BLaER1 treated with 17β-estradiol and CSF1 and Interleukin-3, amounts not matched to agents 10 nM and 100 nM (cell line): ENCODE measurements around the gene TMEM117.
A peak's percentile ranks its signal among the peaks of the same experiment; 100 is the strongest.

ENCODE experiments used
- H3K27ac ChIP-seq, 11 experiments: shearing (Covaris generic); formaldehyde crosslinking; 2 replicates each; pipeline ENCODE4 v1.8.1; 2022
- H3K27me3 ChIP-seq, 11 experiments: shearing (Covaris generic); formaldehyde crosslinking; 2 replicates each; pipeline ENCODE4 v1.8.1; 2022
- H3K36me3 ChIP-seq, 11 experiments: shearing (Covaris generic); formaldehyde crosslinking; 2 replicates each; pipeline ENCODE4 v1.8.1; 2022
- H3K4me1 ChIP-seq, 10 experiments: shearing (Covaris generic); formaldehyde crosslinking; 2 replicates each; pipeline ENCODE4 v1.8.1; 2022
- H3K4me2 ChIP-seq, 11 experiments: shearing (Covaris generic); formaldehyde crosslinking; 2 replicates each; pipeline ENCODE4 v1.8.1; 2022
- H3K4me3 ChIP-seq, 10 experiments: shearing (Covaris generic); formaldehyde crosslinking; 2 replicates each; pipeline ENCODE4 v1.8.1; 2022
- H3K9ac ChIP-seq, 11 experiments: shearing (Covaris generic); formaldehyde crosslinking; 2 replicates each; pipeline ENCODE4 v1.8.1; 2022
- H3K9me3 ChIP-seq, 11 experiments: shearing (Covaris generic); formaldehyde crosslinking; replicated peaks in 1 of 11; 2 replicates each; pipeline ENCODE4 v1.8.1; 2022
- H4K20me1 ChIP-seq, 11 experiments: shearing (Covaris generic); formaldehyde crosslinking; 2 replicates each; pipeline ENCODE4 v1.8.1; 2022
- Cebpa-rat ChIP-seq, 11 experiments: shearing (Covaris generic); IDR thresholded peaks; 2 replicates each; pipeline ENCODE4 v1.8.1; 2022

The TMEM117 gene

DNA sequence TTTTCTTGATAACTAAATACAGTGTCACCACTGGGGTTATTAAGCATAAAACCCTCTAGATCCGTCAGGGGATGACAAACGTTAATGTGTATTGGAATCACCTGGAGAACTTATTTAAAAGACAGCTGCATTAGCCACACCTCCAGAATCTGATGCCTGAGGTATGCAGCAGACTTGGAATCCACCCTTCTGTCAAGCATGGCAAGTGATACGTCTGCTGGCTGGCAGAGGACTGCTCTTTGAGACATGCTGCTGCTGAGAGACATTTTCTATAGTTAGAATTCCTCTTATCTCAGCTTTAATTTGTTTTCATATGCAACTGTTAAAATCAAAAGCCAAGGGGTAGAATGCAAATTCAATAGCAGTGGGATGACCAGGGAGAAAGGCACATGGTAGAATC lies 544.0 kb downstream of the TMEM117 start:
- H4K20me1 ChIP-seq: no peaks in the 10 kb centered on the region
- H3K4me3 ChIP-seq: no peak overlapping the region
- no peak overlapping the region for H3K4me2 ChIP-seq
- TF ChIP-seq Cebpa-rat (IDR thresholded peaks at IDR 0.05): no peak
- no peak overlapping the region for H3K27ac ChIP-seq
- peaks cover 0 to 10% (median 0%) of the 10 kb centered on the region in 11 experiments; a peak in 4 of 22 replicates for H3K36me3 ChIP-seq
- peaks cover 0 to 6% (median 0%) of the 10 kb centered on the region in 10 experiments; a peak in 2 of 20 replicates for H3K4me1 ChIP-seq
- H3K9ac ChIP-seq: no peak overlapping the region
- H3K27me3 ChIP-seq: no peaks in the 10 kb centered on the region
- H3K9me3 ChIP-seq: no peaks in the 10 kb centered on the region

GRCh38 chr12:44380861-44381260 lies 545.0 kb downstream of the TMEM117 start:
- Histone ChIP-seq H3K36me3 (peaks cover 0 to 10% (median 0%) of the 10 kb centered on the region in 11 experiments; a peak in 4 of 22 replicates), H3K27me3 (no peaks in the 10 kb centered on the region), H3K9me3 (no peaks in the 10 kb centered on the region), H3K27ac (no peak overlapping the region), H3K4me2 (no peak overlapping the region), H4K20me1 (no peaks in the 10 kb centered on the region), H3K9ac (no peak overlapping the region), H3K4me3 (no peak overlapping the region), H3K4me1 (peaks cover 0 to 6% (median 0%) of the 10 kb centered on the region in 10 experiments; a peak in 2 of 20 replicates)
- TF ChIP-seq Cebpa-rat (IDR thresholded peaks at IDR 0.05): no peak

DNA sequence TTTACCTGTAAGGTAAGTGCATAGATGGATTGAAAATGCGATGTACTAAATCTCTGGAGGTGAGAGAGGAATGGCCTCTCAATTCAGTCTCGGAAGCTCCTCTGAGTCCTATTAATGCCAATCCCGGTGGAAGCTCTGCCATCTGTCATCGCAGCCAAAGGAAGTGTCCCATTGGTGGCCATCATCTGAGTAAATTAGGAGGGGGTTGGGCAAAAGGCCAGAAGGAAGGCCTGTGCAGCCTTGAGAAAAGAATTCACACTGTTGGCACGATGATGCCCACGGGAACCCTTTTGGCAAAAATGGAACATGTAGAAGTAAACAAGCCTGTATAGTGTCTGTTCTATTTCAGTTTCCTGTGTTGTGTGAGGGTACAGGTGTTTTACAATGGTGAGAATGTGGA lies 545.5 kb downstream of the TMEM117 start:
- no peaks in the 10 kb centered on the region for H3K27me3 ChIP-seq
- H3K9me3 ChIP-seq: no peaks in the 10 kb centered on the region
- no peak for TF ChIP-seq Cebpa-rat (IDR thresholded peaks at IDR 0.05)
- no peaks in the 10 kb centered on the region for H4K20me1 ChIP-seq
- no peak overlapping the region for H3K4me3 ChIP-seq
- peak overlapping the region in 1 of 11 experiments; percentile 32; a peak in 1 of 22 replicates for H3K4me2 ChIP-seq
- H3K27ac ChIP-seq: no peak overlapping the region
- no peak overlapping the region for H3K9ac ChIP-seq
- H3K4me1 ChIP-seq: peaks cover 0 to 6% (median 0%) of the 10 kb centered on the region in 10 experiments; a peak in 1 of 20 replicates
- peaks cover 0 to 10% (median 0%) of the 10 kb centered on the region in 11 experiments; a peak in 4 of 22 replicates for H3K36me3 ChIP-seq

DNA sequence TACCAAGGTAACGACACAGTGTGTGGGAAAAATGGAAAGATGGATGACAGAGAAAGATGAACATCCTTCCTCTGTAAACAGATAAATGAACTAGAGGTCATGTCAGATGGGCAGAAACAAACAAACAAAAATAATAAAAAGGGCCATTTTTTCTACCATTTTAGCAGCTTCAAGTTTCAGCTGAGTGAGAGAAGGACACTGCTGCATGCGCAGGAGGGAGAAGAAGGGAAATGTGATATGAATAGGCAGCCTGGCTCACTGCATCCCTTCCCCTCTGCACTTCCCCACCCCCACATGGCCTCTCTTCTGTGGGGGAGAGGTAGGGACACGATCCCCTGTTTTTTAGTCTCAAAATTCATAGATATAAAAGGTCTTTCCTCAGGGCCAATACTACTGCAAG lies 548.3 kb downstream of the TMEM117 start:
- TF ChIP-seq Cebpa-rat (IDR thresholded peaks at IDR 0.05): no peak
- no peaks in the 10 kb centered on the region for H3K36me3 ChIP-seq
- peaks cover 0 to 6% (median 0%) of the 10 kb centered on the region in 10 experiments; a peak in 2 of 20 replicates for H3K4me1 ChIP-seq
- H4K20me1 ChIP-seq: no peaks in the 10 kb centered on the region
- H3K9me3 ChIP-seq: no peaks in the 10 kb centered on the region
- no peak overlapping the region for H3K4me2 ChIP-seq
- no peak overlapping the region for H3K9ac ChIP-seq
- H3K4me3 ChIP-seq: no peak overlapping the region
- no peaks in the 10 kb centered on the region for H3K27me3 ChIP-seq
- no peak overlapping the region for H3K27ac ChIP-seq

- Histone ChIP-seq H3K27ac (no peak overlapping the region), H3K9ac (no peak overlapping the region), H3K4me2 (no peak overlapping the region), H4K20me1 (no peaks in the 10 kb centered on the region), H3K4me3 (no peak overlapping the region), H3K4me1 (peaks cover 0 to 6% (median 0%) of the 10 kb centered on the region in 10 experiments; a peak in 2 of 20 replicates), H3K9me3 (no peaks in the 10 kb centered on the region), H3K36me3 (no peaks in the 10 kb centered on the region), H3K27me3 (no peaks in the 10 kb centered on the region)
- no peak for TF ChIP-seq Cebpa-rat (IDR thresholded peaks at IDR 0.05)
Observed at GRCh38 chr12:44385964-44386363, 550.1 kb downstream of the TMEM117 start.

DNA sequence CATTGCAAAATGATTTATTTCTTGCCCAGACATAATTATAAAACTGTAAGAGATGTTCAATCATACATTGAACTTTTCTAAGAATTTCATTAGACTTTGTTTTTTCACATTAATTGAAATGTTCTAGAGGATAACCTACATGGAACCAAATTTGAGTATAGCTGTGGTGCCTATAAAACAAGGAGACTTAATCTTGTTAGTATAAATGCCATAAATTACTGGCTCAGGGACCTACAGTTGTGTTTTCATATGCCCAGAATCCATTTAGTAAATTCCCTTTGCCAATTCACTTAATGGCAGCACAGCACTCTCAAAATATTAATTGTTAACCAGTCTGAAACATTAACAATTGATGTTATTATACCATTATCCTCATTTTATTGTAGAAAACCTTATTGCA lies 551.7 kb downstream of the TMEM117 start:
- H3K4me3 ChIP-seq: no peak overlapping the region
- H4K20me1 ChIP-seq: no peaks in the 10 kb centered on the region
- no peaks in the 10 kb centered on the region for H3K36me3 ChIP-seq
- peaks cover 0 to 4% (median 0%) of the 10 kb centered on the region in 10 experiments; a peak in 1 of 20 replicates for H3K4me1 ChIP-seq
- H3K27ac ChIP-seq: no peak overlapping the region
- H3K27me3 ChIP-seq: no peaks in the 10 kb centered on the region
- no peak overlapping the region for H3K4me2 ChIP-seq
- no peaks in the 10 kb centered on the region for H3K9me3 ChIP-seq
- H3K9ac ChIP-seq: no peak overlapping the region
- TF ChIP-seq Cebpa-rat (IDR thresholded peaks at IDR 0.05): no peak

DNA sequence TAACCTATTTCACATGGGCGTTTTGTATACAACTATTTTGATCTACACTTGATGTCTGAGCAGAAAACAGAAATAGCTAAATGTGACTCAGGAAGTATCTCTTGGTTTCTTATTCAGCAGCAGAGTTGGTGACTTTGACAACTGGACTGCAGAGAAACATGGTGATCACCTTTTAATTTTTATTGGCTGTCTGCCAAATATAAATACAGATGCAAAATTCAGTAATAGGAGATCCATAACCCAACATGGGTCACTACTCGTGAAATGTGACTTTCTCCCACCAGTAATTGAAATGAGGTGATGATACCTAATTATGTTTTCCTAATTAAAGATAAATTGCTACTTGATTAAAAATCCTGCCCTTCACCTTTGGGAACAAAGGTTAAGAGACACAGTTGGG lies 553.2 kb downstream of the TMEM117 start:
- H3K27me3 ChIP-seq: no peaks in the 10 kb centered on the region
- no peaks in the 10 kb centered on the region for H3K36me3 ChIP-seq
- H3K9me3 ChIP-seq: no peaks in the 10 kb centered on the region
- no peak overlapping the region for H3K4me2 ChIP-seq
- TF ChIP-seq Cebpa-rat (IDR thresholded peaks at IDR 0.05): no peak
- no peak overlapping the region for H3K4me3 ChIP-seq
- H3K4me1 ChIP-seq: peaks cover 0 to 4% (median 0%) of the 10 kb centered on the region in 10 experiments; a peak in 1 of 20 replicates
- no peak overlapping the region for H3K9ac ChIP-seq
- no peaks in the 10 kb centered on the region for H4K20me1 ChIP-seq
- H3K27ac ChIP-seq: no peak overlapping the region

GRCh38 chr12:44389896-44390295 lies 554.0 kb downstream of the TMEM117 start:
- no peak overlapping the region for H3K9ac ChIP-seq
- H3K4me2 ChIP-seq: no peak overlapping the region
- H3K4me3 ChIP-seq: no peak overlapping the region
- no peaks in the 10 kb centered on the region for H3K36me3 ChIP-seq
- H3K9me3 ChIP-seq: no peaks in the 10 kb centered on the region
- no peaks in the 10 kb centered on the region for H3K27me3 ChIP-seq
- no peak overlapping the region for H3K27ac ChIP-seq
- no peak for TF ChIP-seq Cebpa-rat (IDR thresholded peaks at IDR 0.05)
- no peaks in the 10 kb centered on the region for H4K20me1 ChIP-seq
- H3K4me1 ChIP-seq: peaks cover 0 to 4% (median 0%) of the 10 kb centered on the region in 10 experiments; a peak in 1 of 20 replicates

GRCh38 chr12:44397631-44398030 lies 561.8 kb downstream of the TMEM117 start:
- no peak for TF ChIP-seq Cebpa-rat (IDR thresholded peaks at IDR 0.05)

DNA sequence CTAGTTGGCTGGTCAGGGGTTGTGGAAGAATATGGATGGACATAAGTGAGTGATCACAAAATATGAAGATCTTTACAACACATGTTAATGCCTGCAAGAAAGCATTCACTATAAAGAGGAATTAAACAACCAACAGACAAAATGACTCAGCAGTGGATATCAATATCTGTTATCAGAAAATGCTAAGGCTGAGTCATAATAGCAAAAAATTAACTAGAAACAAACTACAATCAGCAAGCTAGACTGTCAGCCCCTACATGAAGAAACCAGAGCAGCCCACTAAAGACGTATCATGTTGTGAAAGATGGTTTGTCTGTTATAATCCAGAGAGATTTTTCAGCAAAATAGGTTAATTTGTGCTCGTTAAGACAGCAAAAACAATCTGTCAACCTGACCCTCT lies 567.3 kb downstream of the TMEM117 start:
- H3K4me3 ChIP-seq: no peak overlapping the region
- H3K4me2 ChIP-seq: no peak overlapping the region
- no peaks in the 10 kb centered on the region for H4K20me1 ChIP-seq
- no peaks in the 10 kb centered on the region for H3K9me3 ChIP-seq
- H3K27ac ChIP-seq: no peak overlapping the region
- no peaks in the 10 kb centered on the region for H3K27me3 ChIP-seq
- H3K4me1 ChIP-seq: no peaks in the 10 kb centered on the region
- no peak for TF ChIP-seq Cebpa-rat (IDR thresholded peaks at IDR 0.05)
- no peaks in the 10 kb centered on the region for H3K36me3 ChIP-seq
- H3K9ac ChIP-seq: no peak overlapping the region

More at GRCh38 chr12:44397631-44398030, 561.8 kb downstream of the TMEM117 start:
- Histone ChIP-seq H4K20me1 (no peaks in the 10 kb centered on the region), H3K27me3 (no peaks in the 10 kb centered on the region), H3K9ac (no peak overlapping the region), H3K4me2 (no peak overlapping the region), H3K4me3 (no peak overlapping the region), H3K4me1 (no peaks in the 10 kb centered on the region), H3K27ac (no peak overlapping the region), H3K36me3 (no peaks in the 10 kb centered on the region), H3K9me3 (no peaks in the 10 kb centered on the region)
